ENCODE measurements around the gene BCL2L2.

BCL2L2 gene

DNA sequence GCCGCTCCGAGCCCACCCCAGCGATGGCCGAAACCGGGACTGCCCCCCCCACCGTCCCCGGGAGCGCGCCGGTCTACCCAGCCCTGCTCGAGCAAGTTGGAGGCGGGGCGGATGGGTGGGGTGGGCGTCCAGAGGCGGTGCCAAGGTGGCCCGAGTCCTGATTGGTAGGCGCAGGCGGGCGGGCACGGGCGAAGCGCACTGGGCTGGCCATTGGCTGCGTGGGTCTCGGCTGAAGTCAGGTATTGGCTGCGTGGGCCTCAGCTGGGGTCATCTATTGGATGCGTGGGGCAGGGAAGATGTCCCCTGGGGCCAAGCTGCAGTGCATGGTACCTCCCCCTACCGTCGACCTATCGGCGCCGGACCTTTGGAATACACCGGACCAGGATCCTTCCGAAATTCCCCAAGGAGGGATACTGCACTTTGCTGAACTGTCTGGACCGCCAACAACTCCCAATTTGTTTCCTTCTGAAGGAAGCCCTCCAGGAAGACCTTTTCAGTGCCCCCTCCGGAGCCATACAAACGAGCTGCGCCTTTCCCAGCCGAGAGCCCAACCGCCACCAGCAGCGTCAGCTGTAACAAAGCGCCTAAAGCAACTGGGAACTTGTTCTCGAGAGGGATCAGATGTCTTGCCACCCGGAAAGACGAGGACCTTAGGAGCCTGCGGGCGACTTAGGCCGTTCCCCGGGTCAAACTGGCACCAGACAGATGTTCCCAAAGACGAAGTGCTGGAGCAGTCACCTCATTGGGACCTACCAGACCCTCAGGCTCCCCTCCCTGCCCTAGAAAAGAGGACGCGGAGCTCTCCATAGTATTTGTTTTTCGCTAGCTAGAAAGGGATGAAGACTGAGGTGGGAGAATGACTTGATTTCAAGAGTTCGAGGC lies 20.4 kb upstream of the BCL2L2 start, which contains the start of gene HOMEZ:
Gene HOMEZ (minus strand): TSS at position 113 of the 882 bp plus-strand sequence. CDS start 180 bp downstream, outside the sequence.
- H3K9ac ChIP-seq (ENCODE audit: low read length): peak within 1 kb of the TSS; percentile 99
- no peaks in the 10 kb centered on the region for H3K27me3 ChIP-seq (ENCODE audit: control insufficient read depth in 1 of 2, insufficient read depth in 2 of 2, low read length in 2 of 2)
- peaks cover 22% of the 10 kb centered on the region for H3K4me1 ChIP-seq (ENCODE audit: insufficient read depth, low read length)
- H3K9me3 ChIP-seq (ENCODE audit: low read length): no peaks in the 10 kb centered on the region
- peak within 1 kb of the TSS; percentile 99 for H3K27ac ChIP-seq (ENCODE audit: low read depth, low read length)
- peak within 1 kb of the TSS; percentile 91 to 98 for H3K4me3 ChIP-seq (ENCODE audit: low read depth in 1 of 2, low read length in 2 of 2)
- no peaks in the 10 kb centered on the region for H3K36me3 ChIP-seq (ENCODE audit: insufficient read depth, low read length)

DNA sequence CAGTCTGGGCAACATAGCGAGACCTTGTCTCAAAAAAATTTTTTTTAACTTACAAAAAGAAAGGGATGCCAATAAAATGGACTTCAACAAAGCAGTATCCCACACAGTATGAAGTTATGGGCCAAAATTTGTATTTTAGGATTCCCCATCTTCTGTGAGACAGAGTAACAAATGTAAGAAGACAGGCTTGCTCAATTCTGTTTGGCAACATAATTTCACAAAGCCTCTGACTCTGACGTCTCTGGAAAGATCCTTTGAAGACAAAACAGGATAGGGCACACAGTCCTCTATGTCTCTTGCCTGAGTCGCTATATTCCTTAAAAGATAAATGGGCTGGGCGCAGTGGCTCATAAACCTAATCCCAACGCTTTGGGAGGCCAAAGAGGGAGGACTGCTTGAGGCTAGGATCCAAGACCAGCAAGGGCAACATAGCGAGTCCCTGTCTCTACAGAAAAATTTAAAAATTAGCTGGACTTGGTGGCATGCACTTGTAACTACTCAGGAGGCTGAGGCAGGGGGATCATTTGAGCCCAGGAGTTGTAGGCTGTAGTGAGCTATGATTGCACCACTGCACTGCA lies 19.6 kb upstream of the BCL2L2 start:
- Histone ChIP-seq H3K36me3 (ENCODE audit: insufficient read depth, low read length) (no peaks in the 10 kb centered on the region), H3K9me3 (ENCODE audit: low read length) (no peaks in the 10 kb centered on the region), H3K4me3 (ENCODE audit: low read depth in 1 of 2, low read length in 2 of 2) (peak overlapping the region; percentile 37 to 91), H3K27ac (ENCODE audit: low read depth, low read length) (peak overlapping the region; percentile 98), H3K27me3 (ENCODE audit: control insufficient read depth in 1 of 2, insufficient read depth in 2 of 2, low read length in 2 of 2) (no peaks in the 10 kb centered on the region), H3K9ac (ENCODE audit: low read length) (peak overlapping the region; percentile 95), H3K4me1 (ENCODE audit: insufficient read depth, low read length) (peaks cover 22% of the 10 kb centered on the region)

DNA sequence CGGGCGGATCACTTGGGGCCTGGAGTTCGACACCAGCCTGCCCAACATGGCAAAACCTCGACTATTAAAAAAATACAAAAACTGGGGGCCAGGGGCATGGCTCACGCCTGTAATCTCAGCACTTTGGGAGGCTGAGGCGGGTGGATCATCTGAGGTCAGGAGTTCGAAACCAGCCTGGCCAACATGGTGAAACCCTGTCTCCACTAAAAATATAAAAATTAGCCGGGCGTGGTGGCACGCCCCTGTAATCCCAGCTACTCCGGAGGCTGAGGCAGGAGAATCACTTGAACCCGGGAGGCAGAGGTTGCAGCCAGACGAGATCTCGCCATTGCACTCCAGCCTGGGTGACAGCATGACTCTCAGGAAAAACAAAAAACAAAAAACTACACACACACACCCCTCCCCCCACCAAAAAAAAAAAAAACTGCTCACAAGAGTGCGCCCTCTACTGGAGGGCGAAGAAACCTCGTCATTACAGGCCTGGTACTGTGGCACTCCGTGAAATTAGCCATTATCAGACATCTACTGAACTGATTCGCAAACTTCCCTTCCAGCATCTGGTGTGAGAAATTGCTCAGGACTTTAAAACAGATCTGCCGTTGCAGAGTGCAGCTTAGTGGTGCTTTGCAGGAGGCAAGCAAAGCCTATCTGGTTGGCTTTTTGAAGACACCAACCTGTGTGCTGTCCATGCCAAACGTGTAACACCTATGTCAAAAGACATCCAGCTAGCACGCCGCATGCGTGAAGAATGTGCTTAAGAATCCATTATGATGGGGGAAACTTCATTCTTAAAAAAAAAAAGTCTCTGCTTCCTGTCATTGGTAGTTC lies 11.7 kb upstream of the BCL2L2 start:
- no peak overlapping the region for H3K4me3 ChIP-seq (ENCODE audit: low read depth in 1 of 2, low read length in 2 of 2)
- H3K27me3 ChIP-seq (ENCODE audit: control insufficient read depth in 1 of 2, insufficient read depth in 2 of 2, low read length in 2 of 2): peaks cover 0 to 3% of the 10 kb centered on the region in 2 donors
- no peak overlapping the region for H3K9ac ChIP-seq (ENCODE audit: low read length)
- H3K4me1 ChIP-seq (ENCODE audit: insufficient read depth, low read length): peaks cover 11% of the 10 kb centered on the region
- no peaks in the 10 kb centered on the region for H3K9me3 ChIP-seq (ENCODE audit: low read length)
- peaks cover 15% of the 10 kb centered on the region for H3K36me3 ChIP-seq (ENCODE audit: insufficient read depth, low read length)
- H3K27ac ChIP-seq (ENCODE audit: low read depth, low read length): no peak overlapping the region

DNA sequence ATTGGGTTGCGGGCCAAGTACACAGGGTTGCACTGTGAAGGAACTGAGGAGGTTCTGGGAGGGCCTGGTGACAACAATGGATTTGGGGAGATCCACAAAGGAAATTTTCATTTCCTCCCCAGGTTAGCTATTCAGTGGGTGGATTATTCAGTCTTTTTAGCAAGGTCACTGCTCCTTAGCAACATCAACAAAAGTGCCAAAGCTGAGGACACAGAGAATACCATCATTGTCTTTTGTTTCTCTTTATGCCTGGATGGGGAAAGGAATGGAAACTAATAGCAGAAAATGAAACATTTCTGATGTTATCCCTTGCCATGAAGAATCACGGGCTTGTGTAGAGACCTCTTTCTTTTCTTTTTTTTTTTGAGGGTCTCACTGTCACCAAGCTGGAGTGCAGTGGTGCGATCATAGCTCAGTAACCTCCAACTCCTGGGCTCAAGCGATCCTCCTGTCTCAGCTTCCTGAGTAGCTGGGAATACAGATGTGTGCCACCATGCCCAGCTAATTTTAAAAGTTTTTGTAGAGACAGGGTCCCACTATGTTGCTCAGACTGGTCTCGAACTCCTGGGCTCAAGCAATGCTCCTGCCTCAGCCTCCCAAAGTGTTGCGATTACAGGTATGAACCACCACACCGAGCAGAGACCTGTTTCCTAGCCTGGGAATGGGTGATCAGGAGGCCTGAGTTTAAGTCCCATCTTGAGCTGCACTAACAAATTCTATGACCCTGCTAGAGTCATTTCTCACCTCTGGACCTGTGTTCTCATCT lies 10.4 kb upstream of the BCL2L2 start:
- no peak overlapping the region for H3K27ac ChIP-seq (ENCODE audit: low read depth, low read length)
- no peak overlapping the region for H3K9ac ChIP-seq (ENCODE audit: low read length)
- H3K36me3 ChIP-seq (ENCODE audit: insufficient read depth, low read length): peaks cover 15% of the 10 kb centered on the region
- peaks cover 0 to 3% of the 10 kb centered on the region in 2 donors for H3K27me3 ChIP-seq (ENCODE audit: control insufficient read depth in 1 of 2, insufficient read depth in 2 of 2, low read length in 2 of 2)
- H3K4me3 ChIP-seq (ENCODE audit: low read depth in 1 of 2, low read length in 2 of 2): no peak overlapping the region
- H3K4me1 ChIP-seq (ENCODE audit: insufficient read depth, low read length): peaks cover 19% of the 10 kb centered on the region
- no peaks in the 10 kb centered on the region for H3K9me3 ChIP-seq (ENCODE audit: low read length)

DNA sequence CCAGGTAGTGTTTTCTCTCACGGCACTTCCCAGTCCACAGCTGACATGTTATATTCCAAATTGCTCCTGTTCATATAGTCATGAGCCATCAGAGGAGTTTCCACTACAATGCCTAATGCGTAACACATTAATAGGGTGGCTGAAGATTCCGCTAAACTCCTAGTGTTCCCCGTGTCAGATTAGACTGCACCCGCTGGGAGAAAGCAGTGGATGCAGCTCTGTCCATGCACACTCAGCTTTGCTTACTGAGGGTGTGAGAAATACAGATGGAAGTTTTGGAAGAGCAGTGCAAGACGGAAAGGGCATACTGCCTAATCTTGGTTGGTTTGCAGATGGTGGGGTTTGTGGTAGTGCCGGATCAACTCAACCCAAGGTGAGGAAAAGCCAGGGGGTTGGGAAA lies 9.5 kb upstream of the BCL2L2 start:
- H3K9ac ChIP-seq (ENCODE audit: low read length): no peak overlapping the region
- peaks cover 19% of the 10 kb centered on the region for H3K4me1 ChIP-seq (ENCODE audit: insufficient read depth, low read length)
- no peak overlapping the region for H3K27ac ChIP-seq (ENCODE audit: low read depth, low read length)

DNA sequence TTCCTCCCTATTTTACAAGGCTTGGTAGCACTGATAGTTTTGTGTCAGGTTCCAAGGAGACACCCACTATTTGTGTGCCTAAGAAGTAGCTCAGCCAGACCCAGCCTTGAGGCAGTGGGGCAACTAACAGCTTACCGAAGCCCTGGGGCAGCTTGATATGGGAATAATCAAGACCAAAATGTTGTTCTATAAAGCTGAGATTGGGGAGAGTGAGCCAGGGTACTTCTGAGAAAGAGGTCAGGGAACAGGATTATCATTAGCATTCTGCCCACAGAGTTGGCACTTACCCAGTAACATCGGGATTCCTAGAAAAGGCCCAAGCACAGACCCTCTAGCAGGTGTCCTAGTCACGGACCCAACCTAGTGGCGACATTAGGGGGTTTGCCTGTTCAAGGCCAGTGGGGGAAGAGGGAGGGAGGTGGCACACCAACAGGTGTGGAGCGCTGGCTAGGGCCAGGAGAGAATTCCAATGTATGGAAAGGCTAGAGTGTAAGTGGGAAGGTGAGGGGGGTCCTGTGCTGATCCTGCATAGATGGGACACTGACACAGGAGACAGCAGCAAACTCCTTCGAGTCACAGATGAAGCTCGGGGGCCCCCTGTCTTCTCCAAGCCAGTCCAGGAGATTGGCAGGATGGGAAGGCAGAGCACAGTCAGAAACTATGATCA lies 8.9 kb upstream of the BCL2L2 start:
- Histone ChIP-seq H3K9ac (ENCODE audit: low read length) (no peak overlapping the region), H3K4me1 (ENCODE audit: insufficient read depth, low read length) (peaks cover 19% of the 10 kb centered on the region), H3K4me3 (ENCODE audit: low read depth in 1 of 2, low read length in 2 of 2) (no peak overlapping the region), H3K9me3 (ENCODE audit: low read length) (no peaks in the 10 kb centered on the region), H3K36me3 (ENCODE audit: insufficient read depth, low read length) (peaks cover 15% of the 10 kb centered on the region), H3K27ac (ENCODE audit: low read depth, low read length) (no peak overlapping the region), H3K27me3 (ENCODE audit: control insufficient read depth in 1 of 2, insufficient read depth in 2 of 2, low read length in 2 of 2) (no peaks in the 10 kb centered on the region)

More for the DNA sequence above, 9.5 kb upstream of the BCL2L2 start:
- Histone ChIP-seq H3K27me3 (ENCODE audit: control insufficient read depth in 1 of 2, insufficient read depth in 2 of 2, low read length in 2 of 2) (peaks cover 0 to 3% of the 10 kb centered on the region in 2 donors), H3K36me3 (ENCODE audit: insufficient read depth, low read length) (peaks cover 15% of the 10 kb centered on the region), H3K4me3 (ENCODE audit: low read depth in 1 of 2, low read length in 2 of 2) (no peak overlapping the region), H3K9me3 (ENCODE audit: low read length) (no peaks in the 10 kb centered on the region)

DNA sequence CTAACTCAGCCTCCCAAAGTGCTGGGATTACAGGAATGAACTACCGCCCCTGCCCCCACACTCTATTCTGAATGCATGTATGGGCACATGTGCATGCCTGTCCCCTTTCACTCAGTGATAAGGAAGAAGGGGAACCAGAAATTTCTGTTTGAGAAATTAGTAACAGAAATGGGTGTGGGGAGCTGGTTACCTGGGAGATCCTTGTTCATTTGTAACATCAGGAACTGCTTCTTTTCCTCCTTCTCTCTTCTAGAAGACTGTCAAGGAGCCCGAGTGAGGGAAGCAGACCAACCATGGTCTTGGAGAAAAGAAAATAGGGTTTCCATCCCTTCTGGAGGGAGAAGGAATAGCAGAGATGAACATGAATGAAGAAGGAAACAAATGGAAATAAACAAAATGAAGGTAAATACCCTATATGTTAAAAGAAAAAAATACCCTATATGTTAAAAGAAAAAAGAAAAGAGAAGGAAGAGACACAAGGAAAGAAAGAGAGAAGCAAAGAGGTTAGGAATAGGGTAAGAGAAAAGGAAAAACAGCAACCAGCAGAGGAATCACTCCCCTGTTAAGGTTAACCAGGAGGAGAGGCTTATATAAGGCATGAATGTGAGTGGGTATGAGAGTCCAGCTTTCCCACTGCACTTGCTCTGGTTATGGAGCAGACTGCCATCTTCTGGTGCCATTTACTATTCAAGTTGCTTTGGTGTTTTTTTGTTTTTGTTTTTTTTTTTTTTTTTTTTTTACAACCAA lies 7.2 kb upstream of the BCL2L2 start:
- H3K36me3 ChIP-seq (ENCODE audit: insufficient read depth, low read length): peaks cover 15% of the 10 kb centered on the region
- no peak overlapping the region for H3K9ac ChIP-seq (ENCODE audit: low read length)
- no peaks in the 10 kb centered on the region for H3K9me3 ChIP-seq (ENCODE audit: low read length)
- no peaks in the 10 kb centered on the region for H3K27me3 ChIP-seq (ENCODE audit: control insufficient read depth in 1 of 2, insufficient read depth in 2 of 2, low read length in 2 of 2)
- H3K4me1 ChIP-seq (ENCODE audit: insufficient read depth, low read length): peaks cover 19% of the 10 kb centered on the region
- H3K4me3 ChIP-seq (ENCODE audit: low read depth in 1 of 2, low read length in 2 of 2): no peak overlapping the region
- H3K27ac ChIP-seq (ENCODE audit: low read depth, low read length): peak overlapping the region; percentile 10

DNA sequence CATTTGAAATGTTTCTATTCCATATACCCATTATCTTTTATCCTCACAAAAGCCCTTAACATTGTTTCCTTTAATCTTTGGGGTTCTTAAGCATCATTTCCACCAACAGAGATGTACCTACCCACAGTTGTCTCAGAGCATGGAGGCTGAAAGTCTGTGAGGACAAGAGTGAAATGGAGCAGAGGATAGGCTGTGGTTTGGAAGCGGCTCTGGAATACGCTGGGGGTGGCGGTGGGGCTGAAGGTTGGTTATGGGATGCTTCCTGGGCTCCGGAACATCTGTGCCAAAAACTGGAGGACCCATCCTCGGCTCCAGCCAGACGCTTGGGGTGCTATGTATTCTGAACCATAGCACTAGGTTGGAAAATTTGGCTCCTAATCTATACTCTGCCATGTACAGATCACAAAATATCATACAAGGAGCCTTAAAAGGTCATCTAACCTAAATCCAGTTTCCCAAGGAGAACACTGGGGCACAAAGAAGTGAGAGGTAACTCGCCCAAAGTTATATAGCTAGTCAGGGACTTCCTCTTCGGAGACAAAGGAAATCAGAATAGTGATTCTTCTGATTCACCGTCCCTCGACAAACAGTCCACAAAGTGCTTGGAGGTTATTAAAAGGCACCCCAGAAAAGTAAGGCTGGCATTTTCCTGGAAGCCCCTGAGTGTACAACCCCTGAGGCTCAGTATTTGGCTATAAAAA lies 6.5 kb upstream of the BCL2L2 start:
- H3K4me1 ChIP-seq (ENCODE audit: insufficient read depth, low read length): peaks cover 16% of the 10 kb centered on the region
- H3K36me3 ChIP-seq (ENCODE audit: insufficient read depth, low read length): peaks cover 15% of the 10 kb centered on the region
- H3K27ac ChIP-seq (ENCODE audit: low read depth, low read length): peak overlapping the region; percentile 88

DNA sequence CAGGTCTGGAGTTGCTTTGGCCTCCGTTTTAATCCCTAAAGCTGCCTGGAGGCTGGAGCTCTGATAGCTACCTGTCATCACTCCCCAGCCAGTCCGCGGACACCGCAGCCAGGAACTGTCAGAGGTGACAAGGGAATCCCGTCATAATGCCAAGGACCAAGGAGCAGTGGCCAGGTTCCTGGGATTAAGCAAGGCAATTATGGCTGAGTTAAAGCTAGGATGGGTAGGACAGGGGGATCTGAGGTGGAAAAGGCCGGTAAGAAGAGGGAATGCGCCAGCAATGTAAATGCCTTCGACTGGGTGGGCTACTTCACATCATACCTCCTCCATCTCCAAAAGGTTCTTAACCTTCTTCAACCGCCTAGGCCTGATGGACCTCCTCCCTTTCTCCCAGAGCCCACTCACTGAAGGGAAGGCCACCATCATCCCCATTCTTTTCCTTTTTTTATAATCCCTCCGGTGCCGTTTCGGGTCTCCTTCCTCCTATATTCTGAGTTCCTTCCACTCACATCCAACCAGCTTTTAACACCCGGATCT lies 5.9 kb upstream of the BCL2L2 start:
- Histone ChIP-seq H3K4me3 (ENCODE audit: low read depth in 1 of 2, low read length in 2 of 2) (peak overlapping the region; percentile 53 to 77), H3K9me3 (ENCODE audit: low read length) (no peaks in the 10 kb centered on the region), H3K4me1 (ENCODE audit: insufficient read depth, low read length) (peaks cover 15% of the 10 kb centered on the region), H3K9ac (ENCODE audit: low read length) (peak overlapping the region; percentile 98), H3K27me3 (ENCODE audit: control insufficient read depth in 1 of 2, insufficient read depth in 2 of 2, low read length in 2 of 2) (no peaks in the 10 kb centered on the region), H3K27ac (ENCODE audit: low read depth, low read length) (peak overlapping the region; percentile 88), H3K36me3 (ENCODE audit: insufficient read depth, low read length) (peaks cover 15% of the 10 kb centered on the region)

More for the DNA sequence above, 6.5 kb upstream of the BCL2L2 start:
- Histone ChIP-seq H3K27me3 (ENCODE audit: control insufficient read depth in 1 of 2, insufficient read depth in 2 of 2, low read length in 2 of 2) (no peaks in the 10 kb centered on the region), H3K4me3 (ENCODE audit: low read depth in 1 of 2, low read length in 2 of 2) (peak overlapping the region; percentile 53 to 77), H3K9ac (ENCODE audit: low read length) (peak overlapping the region; percentile 98), H3K9me3 (ENCODE audit: low read length) (no peaks in the 10 kb centered on the region)
